Inflammatory macrophage treated with lipopolysaccharide for 4 hours (primary cell): ENCODE measurements around the gene GFPT2.

ENCODE experiments used
- DNase-seq: peaks from one replicate; pipeline ENCODE4 v3.0.0-alpha.2; 2020

The GFPT2 gene

GRCh38 chr5:180378438-180379344 is 25.6 kb upstream of the GFPT2 start:
- DNase-seq = no peak

DNA sequence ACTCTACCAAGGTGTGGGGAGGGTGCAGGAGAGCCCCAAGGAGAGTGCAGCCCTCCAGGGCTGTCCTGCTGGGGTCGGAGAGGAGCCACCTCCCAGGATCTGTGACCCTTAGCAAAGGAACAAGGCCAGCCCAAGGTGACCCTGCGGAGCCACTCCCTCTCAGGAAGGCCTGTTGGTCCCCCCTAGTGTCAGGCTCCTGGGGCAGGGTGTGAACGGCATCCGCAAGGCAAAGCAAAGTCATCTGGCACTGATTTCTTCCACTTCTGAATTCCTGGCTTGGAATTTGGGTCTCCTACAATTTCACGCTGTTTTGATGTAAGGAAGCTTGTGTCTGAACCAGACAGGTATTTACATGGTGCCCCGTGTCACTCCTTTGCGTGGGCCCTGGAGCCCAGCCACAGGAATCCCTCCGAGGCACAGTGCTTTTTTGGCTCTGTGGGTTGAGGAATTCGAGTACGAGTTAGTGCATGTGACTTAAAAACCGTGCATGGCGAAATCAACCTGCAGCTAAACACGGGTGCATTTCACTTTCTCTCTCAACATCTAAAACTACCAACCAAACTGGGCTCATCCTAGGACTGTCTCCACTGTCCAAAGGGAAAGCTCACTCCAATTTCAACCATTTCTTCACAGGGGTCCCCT is 24.5 kb upstream of the GFPT2 start:
- no peak for DNase-seq

GRCh38 chr5:180376511-180376910 is 23.4 kb upstream of the GFPT2 start:
- DNase-seq = no peak

- no peak for DNase-seq
Observed at GRCh38 chr5:180375955-180376354, 22.8 kb upstream of the GFPT2 start.

- DNase-seq = no peak
Observed at GRCh38 chr5:180375291-180375690, 22.2 kb upstream of the GFPT2 start.

- no peak for DNase-seq
Observed at GRCh38 chr5:180373870-180374269, 20.7 kb upstream of the GFPT2 start.

DNA sequence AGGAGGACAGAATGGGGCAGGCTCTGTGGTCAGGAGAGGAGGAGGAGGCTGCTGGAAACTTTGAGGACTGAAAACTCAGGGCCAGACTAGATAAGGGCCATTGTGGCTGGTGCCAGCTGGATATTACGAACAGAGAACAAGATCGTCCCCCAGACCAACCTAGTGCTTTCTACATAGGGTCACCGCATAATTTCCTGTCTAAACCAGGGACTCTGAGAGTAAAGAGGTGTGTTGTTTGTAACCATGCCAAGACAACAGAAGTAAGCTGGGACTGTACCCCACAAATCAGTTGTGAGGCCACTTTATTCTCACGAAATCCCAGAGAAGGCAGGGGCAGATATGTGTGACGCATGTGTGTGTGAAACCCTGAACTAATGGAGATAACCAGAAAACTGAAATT is 20.3 kb upstream of the GFPT2 start:
- DNase-seq = no peak

DNA sequence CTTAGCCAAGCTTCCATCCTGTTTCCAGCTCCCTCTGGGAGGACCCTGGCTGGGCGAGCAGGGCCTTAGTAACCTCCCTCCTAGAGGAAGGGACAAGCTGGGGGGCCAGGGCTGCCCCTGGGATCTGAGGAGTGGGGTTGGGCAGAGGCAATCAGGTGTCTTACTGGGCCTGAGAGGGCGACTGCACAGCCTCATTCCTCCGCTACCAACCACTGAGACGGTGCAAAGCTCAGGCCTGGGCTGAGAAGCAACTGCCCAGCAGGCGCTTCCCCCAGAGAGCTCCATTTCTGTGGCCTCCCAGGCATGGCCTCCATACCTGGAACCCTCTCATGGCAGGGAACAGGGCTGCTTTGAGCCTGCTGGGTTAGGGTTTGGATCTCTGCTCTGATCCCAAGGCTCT is 18.8 kb upstream of the GFPT2 start:
- DNase-seq = no peak

GRCh38 chr5:180370861-180371641 is 17.9 kb upstream of the GFPT2 start:
- no peak for DNase-seq

GRCh38 chr5:180367991-180368390 is 14.9 kb upstream of the GFPT2 start:
- DNase-seq = no peak

- no peak for DNase-seq
Observed at GRCh38 chr5:180367300-180367699, 14.2 kb upstream of the GFPT2 start.

- no peak for DNase-seq
Observed at GRCh38 chr5:180366326-180366725, 13.2 kb upstream of the GFPT2 start.

DNA sequence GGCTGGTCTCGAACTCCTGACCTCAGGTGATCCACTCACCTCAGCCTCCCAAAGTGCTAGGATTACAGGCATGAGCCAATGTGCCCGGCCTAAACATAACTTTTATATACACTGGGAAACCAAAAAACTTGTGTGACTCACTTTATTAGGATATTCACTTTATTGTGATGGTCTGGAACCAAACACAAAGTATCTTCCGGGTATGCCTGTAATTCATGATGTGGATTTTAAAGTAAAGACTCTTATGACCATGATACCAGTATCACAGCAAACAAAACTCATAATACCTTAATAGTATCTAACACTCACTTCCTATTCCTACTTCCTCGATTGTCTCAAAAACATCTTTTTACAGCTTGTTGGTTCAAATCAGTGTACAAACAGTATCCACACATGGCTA is 12.7 kb upstream of the GFPT2 start:
- no peak for DNase-seq

- no peak for DNase-seq
Observed at GRCh38 chr5:180364306-180364856, 11.2 kb upstream of the GFPT2 start.

DNA sequence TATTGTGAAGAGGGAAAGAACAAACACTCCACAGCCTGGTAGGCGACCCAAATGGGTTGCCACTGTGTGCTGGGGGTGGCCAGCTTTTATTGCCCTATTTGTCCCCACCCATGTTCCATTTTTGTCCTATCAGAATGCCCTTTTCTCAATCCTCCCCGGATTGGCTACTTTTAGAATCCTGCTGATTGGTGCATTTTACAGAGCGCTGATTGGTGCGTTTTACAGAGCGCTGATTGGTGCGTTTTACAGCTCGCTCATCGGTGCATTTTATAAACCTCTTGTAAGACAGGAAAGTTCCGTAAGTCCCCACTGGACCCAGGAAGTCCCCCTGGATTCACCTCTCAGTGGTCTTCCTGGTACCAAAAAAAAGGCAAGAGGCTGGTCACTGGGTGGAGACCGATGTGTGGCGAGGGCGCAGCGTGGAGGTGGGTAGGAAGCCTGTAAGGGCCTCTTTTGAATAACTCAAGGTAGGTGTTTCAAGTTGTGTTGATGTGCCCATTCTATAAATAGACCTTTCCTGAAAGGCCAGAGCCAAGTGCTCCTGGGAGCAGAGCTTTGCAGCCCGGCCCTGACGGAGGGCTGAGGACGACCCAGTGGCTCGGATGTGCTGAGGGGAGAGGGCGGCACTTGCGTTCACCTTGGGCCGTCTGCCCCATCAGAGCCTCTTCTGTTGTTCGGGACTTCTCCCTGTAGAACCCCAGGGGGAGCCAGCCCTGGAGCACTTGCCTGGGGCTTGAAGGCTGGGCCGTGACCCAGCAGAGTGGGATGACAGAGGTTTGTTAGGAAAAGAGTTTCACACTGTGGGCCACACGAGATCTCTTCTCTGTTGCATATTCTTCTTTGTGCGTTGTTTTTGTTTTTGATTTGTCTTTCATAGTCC is 7.2 kb upstream of the GFPT2 start:
- DNase-seq = no peak

DNA sequence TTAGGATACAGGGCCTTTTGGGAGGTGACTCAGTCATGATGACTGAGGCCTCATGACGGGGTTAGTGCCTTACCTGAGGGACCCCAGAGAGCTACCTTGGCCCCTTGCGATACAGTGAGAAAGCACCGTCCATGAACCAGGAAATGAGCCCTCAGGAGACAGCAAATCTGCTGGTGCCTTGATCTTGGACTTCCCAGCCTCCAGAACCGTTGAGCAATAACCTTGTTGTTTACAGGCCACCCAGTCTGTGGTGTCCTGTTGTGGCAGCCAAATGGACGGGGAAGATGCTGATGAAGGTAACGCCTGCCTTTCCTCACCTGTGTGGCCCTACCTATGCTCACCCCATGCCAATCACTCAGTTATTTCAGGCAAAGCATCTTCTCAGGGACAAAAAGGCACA is 5.6 kb upstream of the GFPT2 start:
- DNase-seq = no peak

- DNase-seq = no peak
Observed at GRCh38 chr5:180358179-180358578, 5.0 kb upstream of the GFPT2 start.

- no peak for DNase-seq
Observed at GRCh38 chr5:180354966-180355365, 1.8 kb upstream of the GFPT2 start.

DNA sequence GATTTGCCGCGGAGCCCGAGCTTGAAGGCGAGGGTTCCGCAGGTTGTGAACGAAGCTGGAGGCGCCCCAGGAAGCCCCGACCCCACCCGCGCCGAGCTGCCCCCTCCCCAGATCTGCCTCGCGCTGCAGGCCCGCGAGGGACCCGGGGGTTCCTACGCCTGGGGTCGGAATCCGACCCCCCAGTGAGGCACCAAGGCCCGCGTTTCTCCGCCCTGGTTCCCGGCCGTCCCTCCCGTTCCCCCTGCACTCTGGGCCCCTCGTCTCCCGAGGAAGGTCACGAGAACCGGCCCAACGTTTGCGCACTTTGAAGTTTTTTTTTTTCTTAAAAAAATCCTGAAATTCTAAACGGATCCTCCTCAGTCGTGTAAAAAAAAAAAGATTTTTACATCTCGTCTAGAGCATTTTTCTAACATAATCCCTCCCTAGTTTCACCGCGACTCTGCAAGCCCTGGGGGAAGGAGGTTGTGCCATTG is 880 bp upstream of the GFPT2 start:
- no peak for DNase-seq

DNA sequence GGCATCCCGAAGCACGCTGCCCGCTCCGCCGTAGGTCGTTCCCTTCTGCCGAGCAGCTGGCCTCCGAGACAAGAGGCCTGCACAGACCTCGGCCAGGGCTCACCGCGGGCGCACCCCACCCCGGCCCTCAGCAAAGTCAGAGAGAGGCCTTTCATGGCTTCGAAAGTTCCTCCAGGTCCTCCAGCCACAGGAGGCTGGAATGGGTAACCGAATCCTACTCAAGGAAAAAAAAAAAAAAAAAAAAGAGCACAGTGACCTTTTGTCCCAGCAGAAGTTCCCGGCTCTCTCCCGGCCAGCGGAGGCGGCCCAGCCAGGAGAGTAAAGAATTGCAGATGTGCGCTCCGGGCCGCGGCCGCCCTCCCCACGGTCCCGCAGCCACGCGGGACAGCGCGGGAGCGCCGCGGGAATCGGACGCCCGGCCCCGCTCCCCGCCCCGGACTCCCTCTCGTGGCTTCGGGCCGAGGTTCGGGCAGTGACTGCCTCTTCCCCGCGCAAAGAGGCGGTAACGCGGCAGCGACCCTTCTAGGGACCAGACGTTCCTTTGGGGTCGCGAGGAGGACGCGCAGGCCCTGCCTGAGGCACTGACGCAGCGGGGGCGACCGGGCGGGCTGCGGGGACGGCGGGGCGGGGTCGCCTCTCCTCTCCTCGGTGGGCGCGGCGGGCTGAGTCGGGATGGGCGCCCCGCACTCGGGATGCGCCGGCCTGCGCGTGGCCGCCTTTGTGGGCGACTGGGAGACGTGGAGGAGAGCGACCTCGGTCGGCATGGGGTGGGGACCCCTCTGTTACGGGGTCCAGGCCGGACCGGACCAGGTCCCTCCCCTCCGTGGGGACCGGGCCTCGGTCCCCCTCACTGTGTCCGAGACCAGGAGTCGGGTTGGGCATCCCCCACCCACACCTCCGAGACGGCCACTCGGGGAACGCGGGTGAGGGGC is 754 bp downstream of the GFPT2 start:
- DNase-seq = no peak
